NT2/D1 (cell line): ENCODE results near the gene ST8SIA2.

Source experiments
- YY1 ChIP-seq: IDR thresholded peaks from 2 replicates; pipeline ENCODE4 v1.6.1; 2011; ENCODE audit not compliant: insufficient read length, insufficient read depth
- ZNF274 ChIP-seq: IDR thresholded peaks from 2 replicates; pipeline ENCODE4 v1.6.1; 2011; ENCODE audit warnings: mild to moderate bottlenecking, low read depth, low read length

GRCh38 chr15:92409006-92409405, 15.3 kb downstream of the ST8SIA2 start:
- TF ChIP-seq YY1 (no peak), ZNF274 (no peak)
